Activated naive CD8-positive, alpha-beta T cell treated with anti-CD3 and anti-CD28 coated beads, Interleukin-2, amount 50 U/mL, for 16 hours (primary cell): ENCODE measurements around the gene PARP1.
"Not testable (repeated sequence)": the region's sequence is repeated elsewhere in the genome, so short reads cannot be mapped to it uniquely, and the experiment has no call there.

Source experiments
- DNase-seq: peaks from one replicate; pipeline ENCODE4 v3.0.0-alpha.2; 2020; ENCODE audit warnings: low read depth, low spot score

The PARP1 gene

GRCh38 chr1:226353698-226354525 is 54.0 kb downstream of the PARP1 start:
- no peak for DNase-seq

DNA sequence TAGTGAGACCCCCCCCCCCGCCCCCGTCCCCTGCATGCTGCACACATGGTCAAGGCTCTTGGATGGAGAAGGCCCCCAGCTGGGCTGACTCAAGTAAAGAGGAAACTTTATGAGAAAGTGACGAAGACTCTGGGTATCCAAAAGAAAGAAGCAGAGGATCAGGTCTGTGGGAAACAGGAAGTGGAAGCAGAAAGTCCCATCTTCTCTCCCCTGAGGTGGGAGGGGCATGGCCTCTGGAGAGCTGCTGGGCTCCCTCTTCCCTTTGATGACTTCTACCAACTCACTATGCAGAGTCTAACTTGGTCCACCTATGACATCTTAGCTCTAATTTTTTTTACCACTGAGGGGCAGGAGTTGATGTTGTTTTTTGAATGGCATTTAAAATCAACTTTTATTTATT is 56.2 kb downstream of the PARP1 start:
- no peak for DNase-seq

- DNase-seq = no peak
Measured at GRCh38 chr1:226350519-226350865, 57.4 kb downstream of the PARP1 start.

DNA sequence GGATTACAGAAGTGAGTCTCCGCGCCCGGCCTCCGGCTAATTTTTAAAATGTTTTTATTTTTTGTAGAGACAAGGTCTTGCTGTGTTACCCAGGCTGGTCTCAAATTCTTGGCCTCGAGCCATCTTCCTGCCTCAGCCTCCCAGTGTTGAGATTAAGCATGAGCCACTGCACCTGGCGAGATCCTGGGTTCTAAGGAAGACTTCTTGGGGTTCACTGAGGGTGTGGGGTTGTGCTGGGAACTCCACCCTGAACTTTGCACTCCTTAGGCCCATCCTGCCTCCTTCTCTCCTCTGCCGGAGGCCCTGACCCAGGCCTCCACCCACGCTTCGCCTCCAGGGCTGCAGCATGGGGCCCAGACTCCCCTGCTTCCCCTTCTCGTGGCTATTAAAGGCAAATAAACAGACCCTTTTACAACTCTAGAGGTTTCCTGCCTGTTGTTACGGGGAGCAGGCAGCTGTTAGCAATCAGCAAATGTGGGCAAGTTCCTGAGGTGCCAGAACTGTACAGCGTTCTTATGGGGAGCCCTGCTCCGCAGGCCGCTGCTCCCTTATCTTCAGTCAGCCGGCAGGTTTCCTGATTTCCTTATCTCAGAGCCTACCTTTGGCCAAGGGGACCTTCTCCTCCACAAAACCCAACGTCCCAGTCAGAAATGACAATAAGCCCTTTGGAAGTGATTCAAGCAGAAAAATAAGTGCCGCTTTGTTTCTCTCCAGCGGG is 57.9 kb downstream of the PARP1 start:
- no peak for DNase-seq

- no peak for DNase-seq
Measured at GRCh38 chr1:226349081-226349480, 58.8 kb downstream of the PARP1 start.

DNA sequence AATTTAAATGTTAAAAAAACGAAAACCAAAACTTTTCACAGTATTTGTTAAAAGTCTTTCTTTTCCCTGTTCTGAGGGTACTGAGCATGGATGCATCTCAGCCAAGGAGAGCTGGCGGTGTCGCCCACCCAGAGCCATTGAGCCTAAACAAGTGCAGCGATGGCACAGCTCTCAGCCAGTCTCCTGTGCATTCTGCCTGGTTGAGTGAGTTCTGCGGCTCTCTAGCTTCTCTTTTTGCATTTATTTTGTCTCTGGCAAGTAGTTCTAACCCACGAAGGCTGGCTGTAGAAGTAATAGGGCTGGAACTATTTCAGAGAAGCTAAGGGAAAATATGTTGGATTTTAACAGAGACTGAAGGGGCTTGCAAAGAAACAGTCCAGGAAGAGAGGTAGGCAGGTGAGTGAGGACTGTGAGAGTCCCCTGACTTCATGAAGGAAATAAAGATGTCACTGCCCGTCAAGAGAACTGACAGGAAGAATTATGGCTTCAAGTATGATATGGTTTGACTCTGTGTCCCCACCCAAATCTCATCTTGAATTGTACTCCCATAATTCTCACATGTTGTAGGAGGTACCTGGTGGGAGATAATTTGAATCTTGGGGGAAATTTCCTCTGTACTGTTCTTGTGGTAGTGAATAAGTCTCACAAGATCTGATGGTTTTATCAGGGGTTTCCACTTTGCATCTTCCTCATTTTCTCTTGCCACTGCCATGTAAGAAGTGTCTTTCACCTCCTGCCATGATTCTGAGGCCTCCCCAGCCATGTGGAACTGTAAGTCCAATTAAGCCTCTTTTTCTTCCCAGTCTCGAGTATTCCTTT is 63.2 kb downstream of the PARP1 start:
- no peak for DNase-seq

DNA sequence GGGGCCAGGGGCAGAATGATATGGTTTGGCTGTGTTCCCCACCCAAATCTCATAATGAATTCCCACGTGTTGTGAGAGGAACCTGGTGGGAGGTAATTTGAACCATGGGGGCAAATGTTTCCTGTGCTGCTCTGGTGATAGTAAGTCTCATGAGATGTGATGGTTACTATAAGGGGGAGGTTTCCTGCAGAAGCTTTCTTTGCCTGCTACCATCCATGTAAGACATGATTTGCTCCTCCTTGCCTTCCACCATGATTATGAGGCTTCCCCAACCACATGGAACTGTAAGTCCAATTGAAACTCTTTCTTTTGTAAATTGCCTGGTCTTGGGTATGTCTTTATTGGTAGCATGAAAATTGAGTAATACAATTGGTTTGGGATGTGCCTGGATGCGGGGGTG is 65.2 kb downstream of the PARP1 start:
- no peak for DNase-seq

DNA sequence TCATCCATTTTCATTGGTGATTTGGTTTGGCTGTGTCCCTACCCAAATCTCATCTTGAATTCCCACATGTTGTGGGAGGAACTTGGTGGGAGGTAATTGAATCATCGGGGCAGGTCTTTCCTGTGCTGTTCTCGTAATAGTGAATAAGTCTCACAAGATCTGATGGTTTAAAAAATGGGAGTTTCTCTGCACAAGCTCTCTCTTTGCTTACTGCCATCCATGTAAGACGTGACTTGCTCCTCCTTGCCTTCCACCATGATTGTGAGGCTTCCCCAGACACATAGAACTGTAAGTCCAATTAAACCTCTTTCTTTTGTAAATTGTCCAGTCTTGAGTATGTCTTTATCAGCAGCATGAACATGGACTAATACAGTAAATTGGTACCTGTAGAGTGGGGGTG is 67.8 kb downstream of the PARP1 start:
- DNase-seq = not testable (repeated sequence)

DNA sequence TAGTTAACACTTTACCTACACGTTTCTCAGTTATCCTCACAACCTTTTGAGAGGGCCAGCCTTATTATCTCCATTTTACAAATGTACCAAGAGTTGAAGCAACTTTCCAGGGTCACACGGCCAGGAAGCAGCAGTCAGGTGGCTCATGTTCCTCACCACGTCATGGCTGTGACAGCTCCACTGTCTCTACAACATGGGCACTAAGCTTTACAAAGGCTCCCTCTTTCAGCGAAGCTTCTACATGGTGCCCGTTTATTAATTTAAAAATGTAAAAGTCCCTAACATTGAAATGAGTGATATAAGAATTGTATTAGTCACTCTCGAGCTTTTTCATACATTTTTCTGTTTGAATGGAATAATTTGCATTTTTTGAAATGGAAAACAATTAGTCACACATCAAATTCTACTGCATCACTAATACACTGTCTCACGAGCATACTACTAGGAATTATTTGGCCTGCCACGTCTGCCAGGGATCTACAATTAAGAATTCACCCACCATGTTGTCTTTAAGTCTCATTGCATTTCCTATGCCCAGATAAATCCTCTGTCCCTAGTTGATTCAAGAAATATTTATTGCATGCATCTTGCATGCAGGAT is 70.5 kb downstream of the PARP1 start:
- DNase-seq = no peak

DNA sequence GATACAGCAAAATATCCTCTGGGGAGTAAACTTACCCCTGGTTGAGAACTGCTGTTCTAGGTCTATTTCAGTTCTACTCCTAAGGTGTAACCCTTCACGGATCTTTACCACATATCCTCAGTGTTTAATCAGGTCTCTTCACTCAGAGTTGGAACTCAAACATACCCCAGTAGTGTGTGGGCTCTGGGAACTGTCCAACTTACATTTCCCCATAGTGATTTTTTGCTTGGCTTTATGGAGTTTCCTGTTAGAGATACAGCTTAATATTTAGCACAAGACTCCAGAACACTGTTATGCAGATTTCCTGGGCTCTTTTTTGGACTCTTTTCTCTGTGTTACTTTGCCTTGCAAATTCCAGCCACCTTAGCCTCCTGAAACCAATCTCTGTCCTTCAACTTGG is 72.2 kb downstream of the PARP1 start:
- no peak for DNase-seq

GRCh38 chr1:226332947-226333346 is 74.9 kb downstream of the PARP1 start:
- DNase-seq = no peak

GRCh38 chr1:226329237-226329636 is 78.7 kb downstream of the PARP1 start:
- DNase-seq = no peak

DNA sequence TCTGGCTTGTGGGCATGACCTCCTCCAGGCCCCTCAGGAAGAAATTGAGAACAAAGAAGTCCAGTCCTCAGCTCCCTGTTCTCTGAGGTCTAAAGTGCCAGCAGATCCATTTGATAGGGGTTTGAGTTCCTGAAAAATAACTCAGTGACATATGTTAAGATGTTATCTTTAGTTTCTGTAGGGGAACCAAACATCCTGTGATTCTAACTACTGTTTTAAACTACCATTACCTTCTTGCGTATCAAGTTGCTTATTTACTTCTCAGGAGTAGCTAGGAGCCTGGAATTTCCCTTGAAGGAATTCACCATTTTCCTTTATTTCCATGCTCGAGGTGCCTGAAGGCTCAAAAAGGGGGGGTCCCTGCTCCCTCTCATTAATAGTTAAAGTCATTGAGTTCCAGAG is 80.1 kb downstream of the PARP1 start:
- DNase-seq = no peak

DNA sequence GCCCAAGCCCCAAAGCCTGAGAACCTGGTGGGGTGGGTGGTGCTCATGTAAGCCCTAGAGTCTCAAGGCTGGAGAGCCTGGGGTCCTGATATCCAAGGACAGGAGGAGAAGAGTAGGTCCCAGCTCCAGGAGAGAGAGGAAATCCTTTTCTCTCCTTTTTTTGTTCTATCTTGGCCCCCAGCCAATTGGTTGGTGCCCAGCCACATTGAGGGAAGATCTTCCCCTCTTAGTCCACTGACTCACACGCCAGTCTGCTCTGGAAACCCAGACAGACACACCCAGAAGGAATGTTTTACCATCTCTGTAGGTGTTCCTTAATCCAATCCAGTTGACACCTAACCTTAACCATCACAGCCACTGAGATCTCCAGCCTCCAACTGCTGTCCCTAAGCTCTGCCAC is 82.7 kb downstream of the PARP1 start:
- no peak for DNase-seq

DNA sequence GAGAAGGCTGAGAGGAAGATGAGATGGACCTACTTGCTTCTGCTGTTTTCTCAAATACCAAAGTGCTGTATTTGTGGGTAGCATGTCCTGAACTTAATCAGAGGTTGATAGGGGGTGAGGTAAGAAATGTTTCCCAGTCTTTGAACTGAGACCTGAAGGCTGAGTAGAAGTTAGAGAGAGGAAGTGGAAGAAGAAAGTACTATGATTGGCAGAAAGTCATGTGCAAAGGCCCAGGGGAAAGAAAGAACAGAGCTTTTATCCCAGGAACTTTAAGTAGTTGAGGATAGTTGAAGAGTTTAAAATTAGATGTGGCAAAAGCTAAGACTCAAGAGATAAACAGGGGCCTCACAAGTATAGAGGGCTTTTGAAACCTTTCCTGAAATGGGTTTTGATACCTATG is 83.4 kb downstream of the PARP1 start:
- no peak for DNase-seq

DNA sequence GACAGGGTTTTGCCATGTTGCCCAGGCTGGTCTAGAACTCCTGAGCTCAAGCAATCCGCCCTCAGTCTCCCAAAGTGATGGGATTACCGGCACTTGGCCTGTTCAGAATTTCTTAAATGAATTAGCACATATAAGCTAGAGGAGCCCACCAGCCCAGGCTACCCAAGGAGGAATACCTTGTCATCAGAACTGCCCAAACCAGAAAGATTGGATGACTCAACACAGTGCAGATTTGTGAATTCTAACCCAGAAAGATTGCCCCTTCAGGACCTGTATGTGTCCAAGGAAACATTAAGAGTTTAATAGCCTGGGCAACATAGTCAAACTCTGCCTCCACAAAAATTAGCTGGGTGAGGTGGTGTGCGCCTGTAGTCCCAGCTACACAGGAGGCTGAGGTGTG is 84.9 kb downstream of the PARP1 start:
- DNase-seq = no peak

GRCh38 chr1:226320930-226321329 is 87.0 kb downstream of the PARP1 start:
- DNase-seq = no peak

DNA sequence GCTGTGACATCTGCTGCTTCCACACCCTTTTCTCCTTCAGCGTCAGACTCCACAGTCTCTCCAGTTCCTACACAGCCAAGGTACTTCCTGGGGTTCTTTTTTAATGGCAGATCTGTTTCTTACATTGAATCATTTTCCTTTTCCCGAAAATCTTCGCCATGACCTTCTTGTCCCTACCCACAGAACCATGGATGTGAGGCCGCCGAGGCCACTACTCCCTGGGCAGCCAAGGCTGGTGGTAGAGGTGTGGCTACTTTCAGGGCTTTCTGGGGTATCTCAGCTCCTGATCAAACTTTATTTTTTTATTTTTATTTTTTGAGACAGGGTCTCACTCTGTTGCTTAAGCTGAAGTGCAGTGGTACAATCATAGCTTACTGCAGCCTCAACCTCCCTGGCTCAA is 89.4 kb downstream of the PARP1 start:
- no peak for DNase-seq

DNA sequence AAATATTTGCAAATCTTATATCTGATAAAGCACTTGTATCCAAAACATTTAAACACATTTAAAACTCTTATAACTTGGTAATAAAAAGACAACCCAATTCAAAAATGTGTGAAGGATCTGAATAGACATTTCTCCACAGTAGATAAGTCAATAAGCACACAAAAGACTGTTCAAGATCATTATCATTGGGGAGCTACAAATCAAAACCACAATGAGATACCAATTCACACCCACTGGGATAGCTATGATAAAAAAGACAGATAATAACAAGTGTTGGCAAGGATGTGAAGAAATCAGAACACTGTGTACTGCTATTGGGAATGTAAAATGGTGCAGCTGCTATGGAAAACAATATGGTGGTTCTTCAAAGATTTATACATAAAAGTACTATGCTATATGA is 93.8 kb downstream of the PARP1 start:
- no peak for DNase-seq

DNA sequence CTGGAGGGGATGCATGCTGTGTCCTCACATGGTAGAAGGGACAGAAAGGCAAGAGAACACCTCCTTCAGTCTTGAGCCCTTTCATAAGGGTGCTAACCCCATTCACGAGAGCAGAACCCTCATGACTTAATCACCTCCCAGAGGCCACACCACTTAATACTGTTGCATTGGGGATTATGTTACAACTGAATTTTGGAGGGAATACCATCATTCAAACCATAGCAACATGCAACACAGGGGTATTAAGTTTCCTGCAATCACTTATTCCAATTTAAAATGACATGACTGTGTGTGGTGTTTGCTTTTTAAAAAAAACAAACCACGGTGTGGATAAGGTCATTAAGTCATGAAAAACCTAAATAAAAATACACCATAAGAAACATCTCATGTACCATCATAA is 95.8 kb downstream of the PARP1 start:
- no peak for DNase-seq

DNA sequence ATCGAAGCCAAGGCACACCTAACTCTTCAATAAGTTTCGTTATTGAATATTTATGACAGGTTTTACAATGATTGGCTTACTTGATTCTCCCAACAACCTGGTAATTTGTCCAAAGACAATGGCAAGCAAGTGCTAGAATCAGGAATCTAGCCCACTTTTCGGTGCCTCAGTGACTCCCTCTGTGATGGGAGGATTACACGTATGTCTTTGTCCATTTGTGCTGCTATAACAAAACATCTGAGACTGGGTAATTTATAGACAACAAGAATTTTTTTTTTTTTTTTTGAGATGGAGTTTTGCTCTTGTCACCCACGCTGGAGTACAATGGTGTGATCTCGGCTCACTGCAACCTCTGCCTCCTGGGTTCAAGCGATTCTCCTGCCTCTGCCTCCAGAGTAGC is 96.5 kb downstream of the PARP1 start:
- DNase-seq = no peak
